Measurements from ENCODE around the gene HSPB1. TPM values are rescaled to one million over a fixed set of nuclear protein-coding genes. Genes with fewer than 3 reads are reported as not detected.

HSPB1 gene
- total RNA-seq = 57.1 and 67.2 TPM in 2 replicates
- long read RNA-seq = 0 reads

DNA sequence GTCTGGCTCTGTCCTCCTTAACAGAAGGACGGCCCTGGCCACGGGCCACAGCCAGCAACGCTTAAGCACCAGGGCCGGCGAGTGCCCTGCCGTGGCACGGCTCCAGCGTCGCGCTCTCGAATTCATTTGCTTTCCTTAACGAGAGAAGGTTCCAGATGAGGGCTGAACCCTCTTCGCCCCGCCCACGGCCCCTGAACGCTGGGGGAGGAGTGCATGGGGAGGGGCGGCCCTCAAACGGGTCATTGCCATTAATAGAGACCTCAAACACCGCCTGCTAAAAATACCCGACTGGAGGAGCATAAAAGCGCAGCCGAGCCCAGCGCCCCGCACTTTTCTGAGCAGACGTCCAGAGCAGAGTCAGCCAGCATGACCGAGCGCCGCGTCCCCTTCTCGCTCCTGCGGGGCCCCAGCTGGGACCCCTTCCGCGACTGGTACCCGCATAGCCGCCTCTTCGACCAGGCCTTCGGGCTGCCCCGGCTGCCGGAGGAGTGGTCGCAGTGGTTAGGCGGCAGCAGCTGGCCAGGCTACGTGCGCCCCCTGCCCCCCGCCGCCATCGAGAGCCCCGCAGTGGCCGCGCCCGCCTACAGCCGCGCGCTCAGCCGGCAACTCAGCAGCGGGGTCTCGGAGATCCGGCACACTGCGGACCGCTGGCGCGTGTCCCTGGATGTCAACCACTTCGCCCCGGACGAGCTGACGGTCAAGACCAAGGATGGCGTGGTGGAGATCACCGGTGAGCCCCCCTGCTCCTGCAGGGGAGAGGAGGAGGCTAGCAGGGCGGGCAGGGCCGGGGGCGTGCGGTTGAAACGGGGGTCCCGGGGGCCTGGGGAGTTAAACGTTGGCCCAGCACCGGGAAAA lies at the start of gene HSPB1:
Gene HSPB1 (plus strand): TSS at position 327 of the 855 bp plus-strand sequence. CDS start 40 bp downstream, at position 367.
- DNase-seq (ENCODE audit: low read depth, low spot score) = peak; percentile 51
- H3K4me3 Mint-ChIP-seq = peak within 1 kb of the TSS; percentile 91
- no peak for TF ChIP-seq CTCF (conservative IDR thresholded peaks at IDR 0.05)
- peaks cover 11% of the 10 kb centered on the region for H3K27me3 Mint-ChIP-seq (ENCODE audit: low read depth)
- no peaks in the 10 kb centered on the region for H3K36me3 Mint-ChIP-seq (ENCODE audit: low read depth)
- H3K4me1 Mint-ChIP-seq = peaks cover 26% of the 10 kb centered on the region
- no peaks in the 10 kb centered on the region for H3K9me3 Mint-ChIP-seq
- peak within 1 kb of the TSS; percentile 84 for H3K27ac Mint-ChIP-seq (ENCODE audit: unreplicated experiment)

GRCh38 chr7:76254781-76255180 lies 47.7 kb upstream of the HSPB1 start:
- TF ChIP-seq CTCF (conservative IDR thresholded peaks at IDR 0.05) = no peak
- Mint-ChIP-seq H3K4me1 (peaks cover 8% of the 10 kb centered on the region), H3K27ac (ENCODE audit: unreplicated experiment) (no peak overlapping the region), H3K27me3 (ENCODE audit: low read depth) (peaks cover 23% of the 10 kb centered on the region), H3K36me3 (ENCODE audit: low read depth) (no peaks in the 10 kb centered on the region), H3K9me3 (no peaks in the 10 kb centered on the region), H3K4me3 (no peak overlapping the region)
- no peak for DNase-seq (ENCODE audit: low read depth, low spot score)

GRCh38 chr7:76257973-76258372 lies 44.5 kb upstream of the HSPB1 start:
- Mint-ChIP-seq H3K4me1 (no peaks in the 10 kb centered on the region), H3K27me3 (ENCODE audit: low read depth) (peaks cover 32% of the 10 kb centered on the region), H3K36me3 (ENCODE audit: low read depth) (no peaks in the 10 kb centered on the region), H3K4me3 (peak overlapping the region; percentile 76), H3K27ac (ENCODE audit: unreplicated experiment) (no peak overlapping the region), H3K9me3 (no peaks in the 10 kb centered on the region)
- no peak for DNase-seq (ENCODE audit: low read depth, low spot score)
- no peak for TF ChIP-seq CTCF (conservative IDR thresholded peaks at IDR 0.05)

GRCh38 chr7:76259124-76260093 lies 43.1 kb upstream of the HSPB1 start:
- H3K27ac Mint-ChIP-seq (ENCODE audit: unreplicated experiment) = no peak overlapping the region
- peaks cover 38% of the 10 kb centered on the region for H3K27me3 Mint-ChIP-seq (ENCODE audit: low read depth)
- DNase-seq (ENCODE audit: low read depth, low spot score) = no peak
- peak overlapping the region; percentile 44 for H3K4me3 Mint-ChIP-seq
- TF ChIP-seq CTCF (conservative IDR thresholded peaks at IDR 0.05) = no peak
- no peaks in the 10 kb centered on the region for H3K4me1 Mint-ChIP-seq
- no peaks in the 10 kb centered on the region for H3K36me3 Mint-ChIP-seq (ENCODE audit: low read depth)
- H3K9me3 Mint-ChIP-seq = no peaks in the 10 kb centered on the region

DNA sequence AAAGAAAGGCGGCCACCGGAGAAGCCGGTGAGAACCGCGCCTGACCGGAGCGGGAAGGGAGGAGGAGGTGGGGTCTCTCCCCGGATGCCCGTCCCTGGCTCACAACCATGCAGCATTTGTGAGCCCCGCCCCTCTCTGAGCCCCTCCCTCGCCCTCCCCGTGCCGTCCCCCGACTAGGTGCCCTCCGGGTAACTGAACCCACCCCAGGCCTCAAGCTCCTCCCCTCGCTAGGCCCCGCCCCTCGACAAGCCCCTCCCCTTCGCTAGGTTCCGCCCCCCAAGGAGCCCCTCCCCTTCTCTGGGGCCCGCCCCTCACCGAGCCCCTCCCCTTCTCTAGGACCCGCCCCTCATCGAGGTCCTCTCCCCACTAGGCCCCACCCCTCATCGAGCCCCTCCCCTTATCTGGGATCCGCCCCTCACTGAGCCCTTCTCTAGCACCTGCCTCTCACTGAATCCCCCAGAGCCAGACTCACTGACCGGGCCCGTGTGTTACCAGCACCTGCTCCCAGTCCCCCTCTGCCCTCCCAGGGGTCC lies 42.2 kb upstream of the HSPB1 start:
- H3K4me1 Mint-ChIP-seq = no peaks in the 10 kb centered on the region
- H3K4me3 Mint-ChIP-seq = peak overlapping the region; percentile 49
- peak; percentile 71 for DNase-seq (ENCODE audit: low read depth, low spot score)
- H3K27ac Mint-ChIP-seq (ENCODE audit: unreplicated experiment) = no peak overlapping the region
- peaks cover 44% of the 10 kb centered on the region for H3K27me3 Mint-ChIP-seq (ENCODE audit: low read depth)
- no peak for TF ChIP-seq CTCF (conservative IDR thresholded peaks at IDR 0.05)
- no peaks in the 10 kb centered on the region for H3K36me3 Mint-ChIP-seq (ENCODE audit: low read depth)
- no peaks in the 10 kb centered on the region for H3K9me3 Mint-ChIP-seq

All from neural crest cell (in vitro differentiated cells).